H1 (cell line): Measurements from ENCODE around the gene SCN2B.

Experiments used
- CTBP2 ChIP-seq: IDR thresholded peaks from 2 replicates; pipeline ENCODE4 v1.7.0; 2011; ENCODE audit warnings: borderline replicate concordance, mild to moderate bottlenecking, moderate library complexity, mixed read lengths, low read length; ENCODE audit not compliant: insufficient read depth, insufficient read length
- CTCF ChIP-seq, 3 experiments: IDR thresholded peaks; 1 replicate in 2 of 3; 2 replicates in 1 of 3; pipeline versions ENCODE4 v1.5.1 to v1.6.1; 2011; ENCODE audit warnings: low read length in 3 of 3, mild to moderate bottlenecking in 3 of 3, inconsistent platforms in 2 of 3, low read depth in 1 of 3, moderate library complexity in 1 of 3; ENCODE audit not compliant: insufficient read depth in 1 of 3; ENCODE audit errors: control extremely low read depth in 1 of 3
- POLR2A ChIP-seq, 2 experiments: IDR thresholded peaks; 1 replicate in 1 of 2; 2 replicates in 1 of 2; pipeline ENCODE4 v1.6.1; 2011; ENCODE audit warnings: low read depth in 2 of 2, low read length in 2 of 2, mild to moderate bottlenecking in 2 of 2; ENCODE audit errors: control extremely low read depth in 1 of 2

- TF ChIP-seq CTCF (IDR thresholded peaks at IDR 0.05; ENCODE audit: control extremely low read depth in 1 of 3, insufficient read depth in 1 of 3, low read depth in 1 of 3, low read length in 3 of 3) (no peak), CTBP2 (no peak), POLR2A (IDR thresholded peaks at IDR 0.05; ENCODE audit: control extremely low read depth in 1 of 2, low read depth in 2 of 2, low read length in 2 of 2) (no peak)
Observed at GRCh38 chr11:118223992-118224391, 47.6 kb upstream of the SCN2B start.
